Liver (tissue), 3 donors: ENCODE data around the gene GSTM1.

ENCODE experiments used
- ATF3 ChIP-seq: IDR thresholded peaks from 2 replicates; pipeline ENCODE4 v1.6.1; 2016; ENCODE audit warnings: antibody characterized with exemption
- CTCF ChIP-seq: fragments of 150-350 bp; IDR thresholded peaks from 2 replicates; pipeline ENCODE4 v1.5.1; 2017; ENCODE audit warnings: improper control_type of control experiment, low read depth, low read length; ENCODE audit not compliant: missing input control
- EGR1 ChIP-seq, 2 donors: IDR thresholded peaks; 2 replicates each; pipeline ENCODE4 v1.6.1; 2016 to 2018; ENCODE audit warnings: antibody characterized with exemption in 2 of 2, low read depth in 2 of 2
- GABPA ChIP-seq, 2 donors: IDR thresholded peaks in 1 of 2; conservative IDR thresholded peaks in 1 of 2; 2 replicates each; pipeline ENCODE4 v1.6.1; 2016; ENCODE audit warnings: antibody characterized with exemption in 2 of 2, mild to moderate bottlenecking in 1 of 2, moderate library complexity in 1 of 2
- HNF4G ChIP-seq: IDR thresholded peaks from 2 replicates; pipeline ENCODE4 v1.6.1; 2016; ENCODE audit warnings: antibody characterized with exemption
- JUND ChIP-seq, 2 donors: IDR thresholded peaks; 2 replicates each; pipeline ENCODE4 v1.6.1; 2016; ENCODE audit warnings: antibody characterized with exemption in 2 of 2
- MAX ChIP-seq: IDR thresholded peaks from 2 replicates; pipeline ENCODE4 v1.6.1; 2016; ENCODE audit warnings: antibody characterized with exemption
- NR2F2 ChIP-seq: IDR thresholded peaks from 2 replicates; pipeline ENCODE4 v1.6.1; 2016; ENCODE audit warnings: antibody characterized with exemption
- RAD21 ChIP-seq, 2 donors: IDR thresholded peaks; 2 replicates each; pipeline ENCODE4 v1.6.1; 2016; ENCODE audit warnings: antibody characterized with exemption in 2 of 2, mild to moderate bottlenecking in 2 of 2
- REST ChIP-seq: IDR thresholded peaks from 2 replicates; pipeline ENCODE4 v1.6.1; 2016; ENCODE audit warnings: antibody characterized with exemption, mild to moderate bottlenecking
- TAF1 ChIP-seq: conservative IDR thresholded peaks from 2 replicates; pipeline ENCODE4 v1.6.1; 2016; ENCODE audit warnings: antibody characterized with exemption, mild to moderate bottlenecking
- YY1 ChIP-seq: IDR thresholded peaks from 2 replicates; pipeline ENCODE4 v1.6.1; 2016; ENCODE audit warnings: antibody characterized with exemption, mild to moderate bottlenecking
- ZBTB33 ChIP-seq: IDR thresholded peaks from 2 replicates; pipeline ENCODE4 v1.6.1; 2016; ENCODE audit warnings: antibody characterized with exemption
- donor health status: healthy.
- donor health status: healthy.

GRCh38 chr1:109740615-109741373 lies 53.2 kb downstream of the GSTM1 start, which contains the start of gene GSTM3:
- TF ChIP-seq CTCF, result no peak
- no peak for TF ChIP-seq ATF3
- TF ChIP-seq EGR1 (IDR thresholded peaks at IDR 0.05; ENCODE audit: low read depth in 2 of 2), result no peak
- no peak for TF ChIP-seq YY1
- TF ChIP-seq MAX, result no peak
- no peak for TF ChIP-seq REST
- no peak for TF ChIP-seq HNF4G
- no peak for TF ChIP-seq JUND (IDR thresholded peaks at IDR 0.05)
- TF ChIP-seq RAD21 (IDR thresholded peaks at IDR 0.05), result no peak
- no peak for TF ChIP-seq TAF1
- TF ChIP-seq NR2F2, result no peak
- no peak for TF ChIP-seq GABPA (IDR thresholded peaks at IDR 0.05 in 1 of 2, conservative IDR thresholded peaks at IDR 0.05 in 1 of 2)
- no peak for TF ChIP-seq ZBTB33
